ENCODE measurements around the gene ZDHHC20.

DNA sequence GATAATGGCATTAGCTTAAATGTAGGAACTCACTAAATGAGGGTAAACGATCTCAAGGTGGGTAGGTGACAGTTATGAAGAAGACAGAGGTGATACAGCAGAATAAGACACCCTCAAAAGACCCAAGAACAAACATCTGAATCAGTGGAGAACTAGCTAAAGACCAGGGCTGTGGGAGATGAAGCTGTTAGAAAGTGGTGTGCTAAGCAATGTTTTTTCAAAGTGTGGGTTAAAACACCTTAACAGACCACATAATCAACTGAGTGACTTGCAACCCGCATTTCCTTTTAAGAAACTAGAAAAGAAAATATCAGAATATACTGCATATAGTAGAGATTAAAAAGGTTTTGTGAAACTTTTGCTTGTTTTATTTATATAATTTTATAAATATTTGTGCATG lies 70.0 kb downstream of the ZDHHC20 start:
- TF ChIP-seq, protein P1, sequence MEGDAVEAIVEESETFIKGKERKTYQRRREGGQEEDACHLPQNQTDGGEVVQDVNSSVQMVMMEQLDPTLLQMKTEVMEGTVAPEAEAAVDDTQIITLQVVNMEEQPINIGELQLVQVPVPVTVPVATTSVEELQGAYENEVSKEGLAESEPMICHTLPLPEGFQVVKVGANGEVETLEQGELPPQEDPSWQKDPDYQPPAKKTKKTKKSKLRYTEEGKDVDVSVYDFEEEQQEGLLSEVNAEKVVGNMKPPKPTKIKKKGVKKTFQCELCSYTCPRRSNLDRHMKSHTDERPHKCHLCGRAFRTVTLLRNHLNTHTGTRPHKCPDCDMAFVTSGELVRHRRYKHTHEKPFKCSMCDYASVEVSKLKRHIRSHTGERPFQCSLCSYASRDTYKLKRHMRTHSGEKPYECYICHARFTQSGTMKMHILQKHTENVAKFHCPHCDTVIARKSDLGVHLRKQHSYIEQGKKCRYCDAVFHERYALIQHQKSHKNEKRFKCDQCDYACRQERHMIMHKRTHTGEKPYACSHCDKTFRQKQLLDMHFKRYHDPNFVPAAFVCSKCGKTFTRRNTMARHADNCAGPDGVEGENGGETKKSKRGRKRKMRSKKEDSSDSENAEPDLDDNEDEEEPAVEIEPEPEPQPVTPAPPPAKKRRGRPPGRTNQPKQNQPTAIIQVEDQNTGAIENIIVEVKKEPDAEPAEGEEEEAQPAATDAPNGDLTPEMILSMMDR (conservative IDR thresholded peaks at IDR 0.05; ENCODE audit: low read depth, low read length), result no peak
- no peak for TF ChIP-seq EZH2phosphoT487 (IDR thresholded peaks at IDR 0.05; ENCODE audit: borderline replicate concordance, low read length)
- TF ChIP-seq EZH2 (IDR thresholded peaks at IDR 0.05; ENCODE audit: low read length, unreplicated experiment), result no peak
